ENCODE data around the gene COL28A1.

COL28A1 gene

GRCh38 chr7:7323921-7324320 lies 211.8 kb downstream of the COL28A1 start:
- DNase-seq = no peak

- DNase-seq = no peak
Measured at GRCh38 chr7:7323352-7323751, 212.3 kb downstream of the COL28A1 start.

- DNase-seq = no peak
Measured at GRCh38 chr7:7321681-7322080, 214.0 kb downstream of the COL28A1 start.

- DNase-seq = no peak
Measured at GRCh38 chr7:7318601-7319000, 217.1 kb downstream of the COL28A1 start.

- DNase-seq = no peak
Measured at GRCh38 chr7:7317850-7318249, 217.8 kb downstream of the COL28A1 start.

GRCh38 chr7:7315851-7316250 lies 219.8 kb downstream of the COL28A1 start:
- no peak for DNase-seq

- no peak for DNase-seq
Measured at GRCh38 chr7:7312323-7312722, 223.3 kb downstream of the COL28A1 start.

- DNase-seq = no peak
Measured at GRCh38 chr7:7311001-7311400, 224.7 kb downstream of the COL28A1 start.

- no peak for DNase-seq
Measured at GRCh38 chr7:7309203-7309602, 226.5 kb downstream of the COL28A1 start.

Data from T1000 (cell line).